OCI-LY7 (cell line): Measurements from ENCODE around the gene DYNLT2B. TPM values are rescaled to one million over a fixed set of nuclear protein-coding genes. Genes with fewer than 3 reads are reported as not detected.

Source experiments
- BruUV-seq: library from RNA; stranded (reverse); fragments of 400-500 nt; replicated peaks from 2 replicates; lab custom pipeline; 2021; lab: Mats Ljungman, UMichigan
- CTCF ChIA-PET: fragments of 300-600 bp; sonication (Branson Sonifier 250); formaldehyde crosslinking; loops from one replicate; lab custom pipeline; 2022; ENCODE audit warnings: antibody characterized with exemption; ENCODE audit not compliant: unreplicated experiment; lab: Charles Lee
- POLR2A ChIA-PET: fragments of 300-600 bp; sonication (Branson Sonifier 250); formaldehyde crosslinking; loops from one replicate; lab custom pipeline; 2022; ENCODE audit warnings: antibody characterized with exemption; lab: Charles Lee
- DNase-seq: peaks from one replicate; pipeline ENCODE4 v3.0.0-alpha.2; 2015; ENCODE audit warnings: low spot score
- H2AFZ ChIP-seq: fragments of 200-600 bp; sonication (generic), shearing (Covaris generic); 2 replicates; pipeline ENCODE4 v1.6.1; 2014; ENCODE audit warnings: mild to moderate bottlenecking, antibody characterized with exemption, low read length, moderate library complexity
- H3K27ac ChIP-seq: fragments of 200-600 bp; sonication (generic); 2 replicates; pipeline ENCODE4 v1.5.1; 2014; ENCODE audit warnings: mixed run types, low read depth, mild to moderate bottlenecking, moderate library complexity, low read length, inconsistent platforms; ENCODE audit not compliant: poor library complexity, severe bottlenecking
- H3K36me3 ChIP-seq: fragments of 200-600 bp; sonication (generic); 2 replicates; pipeline ENCODE4 v1.6.1; 2014; ENCODE audit warnings: mild to moderate bottlenecking, antibody characterized with exemption, low read length, moderate library complexity, mixed read lengths; ENCODE audit not compliant: insufficient read depth
- H3K4me1 ChIP-seq: fragments of 200-600 bp; sonication (generic); 2 replicates; pipeline ENCODE4 v1.5.1; 2014; ENCODE audit warnings: mild to moderate bottlenecking, low read length; ENCODE audit not compliant: insufficient read depth, poor library complexity, severe bottlenecking
- H3K4me2 ChIP-seq: fragments of 200-600 bp; sonication (generic); 2 replicates; pipeline ENCODE4 v1.6.1; 2014; ENCODE audit warnings: mild to moderate bottlenecking, low read length
- H3K4me3 ChIP-seq: fragments of 200-600 bp; sonication (generic); 2 replicates; pipeline ENCODE4 v1.5.1; 2014; ENCODE audit warnings: mild to moderate bottlenecking, low read depth, low read length; ENCODE audit not compliant: poor library complexity, severe bottlenecking
- H3K79me2 ChIP-seq: fragments of 200-600 bp; sonication (generic); 2 replicates; pipeline ENCODE4 v1.6.1; 2016; ENCODE audit warnings: low read depth, mild to moderate bottlenecking, low read length, moderate library complexity, mixed read lengths; ENCODE audit not compliant: insufficient read depth
- H3K9me2 ChIP-seq: fragments of 200-600 bp; sonication (generic); 2 replicates; pipeline ENCODE4 v1.6.1; 2016; ENCODE audit warnings: mild to moderate bottlenecking, low read length, mixed read lengths; ENCODE audit not compliant: insufficient read depth
- H3K9me3 ChIP-seq: fragments of 200-600 bp; sonication (generic); 2 replicates; pipeline ENCODE4 v1.6.1; 2014; ENCODE audit warnings: mild to moderate bottlenecking, mixed run types, low read length, mixed read lengths
- H4K20me1 ChIP-seq: fragments of 200-600 bp; sonication (generic); 2 replicates; pipeline ENCODE4 v1.6.1; 2014; ENCODE audit warnings: mild to moderate bottlenecking, antibody characterized with exemption, low read length, moderate library complexity, mixed read lengths; ENCODE audit not compliant: insufficient read depth
- CTCF ChIP-seq: fragments of 200-600 bp; sonication (generic); conservative IDR thresholded peaks from 2 replicates; pipeline ENCODE4 v1.5.1; 2014; ENCODE audit warnings: mild to moderate bottlenecking, antibody characterized with exemption, low read length, moderate library complexity, mixed read lengths
- EZH2phosphoT487 ChIP-seq: fragments of 200-600 bp; sonication (generic); IDR thresholded peaks from 2 replicates; pipeline ENCODE4 v1.6.1; 2018; ENCODE audit warnings: low read depth, borderline replicate concordance, mild to moderate bottlenecking, mixed run types, antibody characterized with exemption, low read length, moderate library complexity, mixed read lengths
- intact Hi-C: fragments of 100-400 bp; cut with micrococcal nuclease; formaldehyde crosslinking; loops from one replicate; pipeline ENCODE4 v1.10.0; 2022; ENCODE audit not compliant: unreplicated experiment
- total RNA-seq, 2 experiments: library from RNA; depleted of rRNA in 1 of 2; stranded (reverse); fragments of >200 nt in 1 of 2; shearing (Covaris generic) in 1 of 2; gene quantifications; 2 replicates each; pipeline ENCODE4 v1.2.3, GENCODE V29; 2014 to 2022

The DYNLT2B gene
- total RNA-seq, 2 experiments from 2014 or later = 17.9 to 21.5 TPM

GRCh38 chr3:196281962-196282361 is 36.1 kb downstream of the DYNLT2B start:
- Histone ChIP-seq H3K4me2 (no peak overlapping the region), H3K79me2 (peaks cover 3% of the 10 kb centered on the region; the same call in 1 of the 2 replicates), H3K36me3 (no peaks in the 10 kb centered on the region), H3K4me1 (peaks cover 8% of the 10 kb centered on the region), H4K20me1 (no peaks in the 10 kb centered on the region; the same call in 1 of the 2 replicates), H3K9me2 (no peaks in the 10 kb centered on the region), H3K4me3 (no peak overlapping the region), H3K27ac (no peak overlapping the region), H3K9me3 (no peaks in the 10 kb centered on the region), H2AFZ (no peak overlapping the region)
- ChIA-PET CTCF (interaction anchor here (0.6 kb wide), 1 partner anchor 35 kb away, joined by 3 read pairs; no protein-coding TSS in a partner anchor), POLR2A (interaction anchor here (0.8 to 1.4 kb wide), 4 partner anchors 8 to 278 kb away, joined by 3 to 4 read pairs (median 4); no protein-coding TSS in a partner anchor)
- no peak for TF ChIP-seq CTCF
- TF ChIP-seq EZH2phosphoT487 = no peak
- DNase-seq = no peak
- no TSS peak for BruUV-seq
- intact Hi-C loops = no loop called here

GRCh38 chr3:196280689-196281440 is 37.2 kb downstream of the DYNLT2B start:
- POLR2A ChIA-PET = interaction anchor here (0.6 to 1.1 kb wide), 5 partner anchors 156 to 864 kb away, joined by 3 to 6 read pairs (median 3); no protein-coding TSS in a partner anchor
- Histone ChIP-seq H3K4me2 (no peak overlapping the region), H3K9me2 (no peaks in the 10 kb centered on the region), H3K36me3 (no peaks in the 10 kb centered on the region), H3K4me1 (peaks cover 4% of the 10 kb centered on the region), H3K79me2 (no peaks in the 10 kb centered on the region; the same call in 1 of the 2 replicates), H2AFZ (no peak overlapping the region), H3K9me3 (no peaks in the 10 kb centered on the region), H3K4me3 (no peak overlapping the region), H3K27ac (no peak overlapping the region), H4K20me1 (no peaks in the 10 kb centered on the region; the same call in 1 of the 2 replicates)
- DNase-seq = no peak
- BruUV-seq = no TSS peak
- TF ChIP-seq EZH2phosphoT487 = no peak
- no peak for TF ChIP-seq CTCF
- intact Hi-C loops = no loop called here
- CTCF ChIA-PET = no interaction called here

GRCh38 chr3:196275126-196275525 is 42.9 kb downstream of the DYNLT2B start:
- Histone ChIP-seq H2AFZ (no peak overlapping the region), H3K79me2 (no peaks in the 10 kb centered on the region), H3K9me3 (peaks cover 13% of the 10 kb centered on the region), H4K20me1 (no peaks in the 10 kb centered on the region), H3K4me2 (no peak overlapping the region), H3K9me2 (no peaks in the 10 kb centered on the region), H3K27ac (no peak overlapping the region), H3K36me3 (peaks cover 23% of the 10 kb centered on the region), H3K4me1 (no peaks in the 10 kb centered on the region), H3K4me3 (no peak overlapping the region)
- BruUV-seq = no TSS peak
- no peak for DNase-seq
- no peak for TF ChIP-seq CTCF
- no peak for TF ChIP-seq EZH2phosphoT487
- POLR2A ChIA-PET = no interaction called here
- CTCF ChIA-PET = no interaction called here
- intact Hi-C loops = no loop called here
